Stimulated activated CD8-positive, alpha-beta memory T cell treated with anti-CD3 and anti-CD28 coated beads, Interleukin-12 subunit alpha, Interleukin-12 subunit beta, amount 100 ng/mL, for 4 hours (primary cell): ENCODE results near the gene SERPINB2.
"Not testable (repeated sequence)": the region's sequence is repeated elsewhere in the genome, so short reads cannot be mapped to it uniquely, and the experiment has no call there.

Experiments
- DNase-seq: peaks from one replicate; pipeline ENCODE4 v3.0.0-alpha.2; 2020; ENCODE audit warnings: low read depth

SERPINB2 gene

GRCh38 chr18:63888470-63889190 is 1.1 kb downstream of the SERPINB2 start:
- DNase-seq, result no peak

- DNase-seq, result no peak
These were observed 2.1 kb downstream of the SERPINB2 start for GRCh38 chr18:63889626-63890025.

GRCh38 chr18:63890237-63890949 is 2.9 kb downstream of the SERPINB2 start:
- DNase-seq, result no peak

GRCh38 chr18:63890950-63891304 is 3.4 kb downstream of the SERPINB2 start:
- no peak for DNase-seq

GRCh38 chr18:63892566-63892965 is 5.1 kb downstream of the SERPINB2 start:
- no peak for DNase-seq

- no peak for DNase-seq
These were observed 6.7 kb downstream of the SERPINB2 start for GRCh38 chr18:63894106-63894772.

- no peak for DNase-seq
These were observed 7.7 kb downstream of the SERPINB2 start for GRCh38 chr18:63895190-63895589.

GRCh38 chr18:63897072-63897471 is 9.6 kb downstream of the SERPINB2 start:
- DNase-seq, result no peak

- no peak for DNase-seq
These were observed 11.7 kb downstream of the SERPINB2 start for GRCh38 chr18:63899206-63899605.

GRCh38 chr18:63903851-63904570 is 16.5 kb downstream of the SERPINB2 start:
- no peak for DNase-seq

- no peak for DNase-seq
These were observed 17.2 kb downstream of the SERPINB2 start for GRCh38 chr18:63904694-63905093.

GRCh38 chr18:63905361-63905760 is 17.9 kb downstream of the SERPINB2 start:
- DNase-seq, result no peak

GRCh38 chr18:63906056-63906455 is 18.6 kb downstream of the SERPINB2 start:
- DNase-seq, result no peak

GRCh38 chr18:63907664-63908063 is 20.2 kb downstream of the SERPINB2 start, which contains the start of gene SERPINB10:
TSS of gene SERPINB10 (plus strand) at chr18:63907958. CDS start at chr18:63915511, 7,553 bp downstream.
- DNase-seq, result no peak

GRCh38 chr18:63908858-63909257 is 21.4 kb downstream of the SERPINB2 start:
- no peak for DNase-seq

- no peak for DNase-seq
These were observed 22.4 kb downstream of the SERPINB2 start for GRCh38 chr18:63909870-63910269.

GRCh38 chr18:63917817-63918216 is 30.3 kb downstream of the SERPINB2 start:
- no peak for DNase-seq

- DNase-seq, result no peak
These were observed 34.5 kb downstream of the SERPINB2 start for GRCh38 chr18:63922049-63922448.

- no peak for DNase-seq
These were observed 37.0 kb downstream of the SERPINB2 start for GRCh38 chr18:63924551-63924950.

GRCh38 chr18:63928331-63928730 is 40.8 kb downstream of the SERPINB2 start:
- DNase-seq, result no peak

GRCh38 chr18:63929369-63929768 is 41.9 kb downstream of the SERPINB2 start:
- not testable (repeated sequence) for DNase-seq

GRCh38 chr18:63930773-63931354 is 43.4 kb downstream of the SERPINB2 start:
- no peak for DNase-seq
